GM18517 (cell line): ENCODE measurements around the gene FBXO38.
A peak's percentile ranks its signal among the peaks of the same experiment; 100 is the strongest.

ENCODE experiments used
- ATAC-seq: cut with Tn5 transposase; IDR thresholded peaks from one replicate; pipeline ENCODE4 v1.9.1; 2021; ENCODE audit warnings: mild to moderate bottlenecking, moderate library complexity; ENCODE audit not compliant: unreplicated experiment

Gene FBXO38

GRCh38 chr5:148421661-148422060 lies 37.9 kb downstream of the FBXO38 start:
- ATAC-seq = no peak

GRCh38 chr5:148425808-148426207 lies 42.0 kb downstream of the FBXO38 start:
- no peak for ATAC-seq

- ATAC-seq = no peak
Measured at GRCh38 chr5:148426514-148426913, 42.8 kb downstream of the FBXO38 start.

- no peak for ATAC-seq
Measured at GRCh38 chr5:148427370-148428042, 43.7 kb downstream of the FBXO38 start.

- ATAC-seq = no peak
Measured at GRCh38 chr5:148428848-148429247, 45.1 kb downstream of the FBXO38 start.

- ATAC-seq = no peak
Measured at GRCh38 chr5:148433826-148434225, 50.1 kb downstream of the FBXO38 start.

- no peak for ATAC-seq
Measured at GRCh38 chr5:148436029-148436428, 52.3 kb downstream of the FBXO38 start.

GRCh38 chr5:148437249-148437648 lies 53.5 kb downstream of the FBXO38 start:
- no peak for ATAC-seq

GRCh38 chr5:148438933-148439332 lies 55.2 kb downstream of the FBXO38 start:
- ATAC-seq = no peak

- no peak for ATAC-seq
Measured at GRCh38 chr5:148443241-148443640, 59.5 kb downstream of the FBXO38 start.

GRCh38 chr5:148443998-148444397 lies 60.2 kb downstream of the FBXO38 start:
- peak; percentile 94 for ATAC-seq

GRCh38 chr5:148445578-148445977 lies 61.8 kb downstream of the FBXO38 start:
- ATAC-seq = no peak

- no peak for ATAC-seq
Measured at GRCh38 chr5:148446611-148447010, 62.9 kb downstream of the FBXO38 start.

GRCh38 chr5:148452499-148453193 lies 68.9 kb downstream of the FBXO38 start:
- no peak for ATAC-seq

- no peak for ATAC-seq
Measured at GRCh38 chr5:148454576-148454975, 70.8 kb downstream of the FBXO38 start.

- ATAC-seq = no peak
Measured at GRCh38 chr5:148455185-148455584, 71.4 kb downstream of the FBXO38 start.

GRCh38 chr5:148457183-148457620 lies 73.4 kb downstream of the FBXO38 start:
- ATAC-seq = peak; percentile 74

- no peak for ATAC-seq
Measured at GRCh38 chr5:148458036-148458888, 74.5 kb downstream of the FBXO38 start.

GRCh38 chr5:148459669-148460068 lies 75.9 kb downstream of the FBXO38 start:
- no peak for ATAC-seq

- ATAC-seq = no peak
Measured at GRCh38 chr5:148465381-148466235, 81.8 kb downstream of the FBXO38 start.

- ATAC-seq = no peak
Measured at GRCh38 chr5:148466236-148466580, 82.5 kb downstream of the FBXO38 start.
